Right lobe of liver (tissue), 6 donors: ENCODE results near the gene CTCF. TPM values are rescaled to one million over a fixed set of nuclear protein-coding genes. Genes with fewer than 3 reads are reported as not detected.

ENCODE experiments used
- ATAC-seq, 4 donors: fragments of 200-7000 bp; cut with Tn5 transposase; one replicate each; pipeline ENCODE4 v1.9.1; 2020; ENCODE audit warnings: mild to moderate bottlenecking in 4 of 4, moderate library complexity in 4 of 4
- DNase-seq, 3 donors: peaks; one replicate each; pipeline ENCODE4 v3.0.0-alpha.2; 2020
- H3K27ac ChIP-seq, 3 donors: fragments of 200-600 bp; one replicate each; pipeline ENCODE4 v1.8.0; 2022
- H3K27me3 ChIP-seq, 2 donors: fragments of 200-600 bp; one replicate each; pipeline ENCODE4 v1.8.0; 2022
- H3K36me3 ChIP-seq, 4 donors: fragments of 200-600 bp; sonication (generic) in 1 of 4; one replicate each; pipeline versions ENCODE4 v1.5.1 to v1.8.0; 2017 to 2022; ENCODE audit warnings: control low read depth in 1 of 4
- H3K4me1 ChIP-seq, 4 donors: fragments of 200-600 bp; sonication (generic) in 1 of 4; one replicate each; pipeline versions ENCODE4 v1.5.1 to v1.8.0; 2017 to 2022; ENCODE audit warnings: control low read depth in 1 of 4
- H3K4me3 ChIP-seq, 3 donors: fragments of 200-600 bp; one replicate each; pipeline ENCODE4 v1.8.0; 2022
- H3K9me3 ChIP-seq, 4 donors: fragments of 200-600 bp; sonication (generic) in 1 of 4; one replicate each; pipeline versions ENCODE4 v1.5.1 to v1.8.0; 2017 to 2022; ENCODE audit warnings: control low read depth in 1 of 4
- POLR2A ChIP-seq: fragments of 450-650 bp; IDR thresholded peaks from one replicate; pipeline ENCODE4 v1.6.1; 2017; ENCODE audit warnings: antibody characterized with exemption, mild to moderate bottlenecking
- WGBS: methylation state at CpG from one replicate; pipeline ENCODE4 v1.1.6; 2018; ENCODE audit warnings: low coverage, low lambda C conversion rate; ENCODE audit not compliant: insufficient coverage; ENCODE audit errors: missing lambda C conversion rate; 5-methylcytosine and 5-hydroxymethylcytosine counted together
- intact Hi-C, 2 donors: fragments of 100-400 bp; cut with DNase I; formaldehyde crosslinking; loops; one replicate each; pipeline versions ENCODE4 v1.11.2 to v1.14.1; 2022
- total RNA-seq, 6 experiments: library from RNA; depleted of rRNA in 2 of 6; stranded (reverse); fragments of >200 nt in 2 of 6; fragmentation: NEBNext Ultra II Directional in 3 of 6; extraction: Animal tissue kit (Norgen Biotek cat#: 25700) in 3 of 6; gene quantifications; one replicate each; pipeline versions ENCODE4 v1.1.0 to v1.2.4, GENCODE V29; 2016 to 2023
- TF ChIP-seq, protein P1 (sequence below), 4 donors: fragments of 200-600 bp in 3 of 4; fragments of 450-650 bp in 1 of 4; IDR thresholded peaks; one replicate each; pipeline versions ENCODE4 v1.5.1 to v1.8.0; 2016 to 2022; ENCODE audit warnings: antibody characterized with exemption in 4 of 4, mild to moderate bottlenecking in 2 of 4
- donor health status: DM: no; HTN: yes; CAD: no.
- donor health status: DM: no; HTN: no; CAD: no.
- donor health status: DM: no; HTN: no; CAD: no.
- donor health status: DM: no; HTN: yes; CAD: no.
- donor health status: DM: no; HTN: yes; CAD: no.

Gene CTCF
- total RNA-seq, 6 experiments from 2014 or later: 14.3 to 18.5 (median 17.0) TPM

DNA sequence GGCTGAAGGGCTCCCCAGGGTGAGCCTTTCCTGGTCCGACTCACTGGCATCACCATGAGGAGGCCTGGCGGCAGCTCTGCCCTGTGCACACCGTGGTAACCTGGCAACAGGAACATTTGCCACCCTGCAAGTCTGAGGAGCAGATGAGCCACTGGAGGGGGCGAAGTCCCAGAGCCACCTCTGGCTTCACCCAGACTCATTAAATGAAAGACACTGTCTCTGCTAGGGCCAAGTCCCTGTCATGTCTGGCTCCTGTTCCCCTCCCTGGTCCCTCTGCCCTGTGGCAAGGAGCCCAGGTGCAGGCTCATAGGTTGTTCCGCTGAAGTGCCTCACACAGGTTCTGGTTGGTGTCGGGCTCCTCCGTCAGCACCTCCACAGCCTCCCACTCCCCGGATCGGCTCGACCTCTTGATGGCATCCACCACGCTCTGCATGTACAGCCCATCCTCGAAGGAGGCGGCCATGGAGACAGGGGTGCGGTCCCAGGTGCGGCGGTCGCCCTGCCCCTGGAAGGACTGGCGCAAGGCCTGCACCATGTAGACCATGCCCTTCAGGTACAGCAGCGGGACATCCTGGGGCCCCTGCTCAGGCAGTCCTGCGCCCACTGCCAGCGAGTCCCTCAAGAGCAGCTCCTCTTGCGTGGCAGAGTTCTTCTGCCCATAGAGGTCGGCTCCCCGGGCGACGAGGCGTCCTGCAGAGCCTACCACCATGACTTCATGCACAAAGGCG lies 112.7 kb downstream of the CTCF start:
- no peaks in the 10 kb centered on the region for H3K36me3 ChIP-seq
- ATAC-seq: peak; percentile 15 to 51 (median 38)
- TF ChIP-seq, protein P1, sequence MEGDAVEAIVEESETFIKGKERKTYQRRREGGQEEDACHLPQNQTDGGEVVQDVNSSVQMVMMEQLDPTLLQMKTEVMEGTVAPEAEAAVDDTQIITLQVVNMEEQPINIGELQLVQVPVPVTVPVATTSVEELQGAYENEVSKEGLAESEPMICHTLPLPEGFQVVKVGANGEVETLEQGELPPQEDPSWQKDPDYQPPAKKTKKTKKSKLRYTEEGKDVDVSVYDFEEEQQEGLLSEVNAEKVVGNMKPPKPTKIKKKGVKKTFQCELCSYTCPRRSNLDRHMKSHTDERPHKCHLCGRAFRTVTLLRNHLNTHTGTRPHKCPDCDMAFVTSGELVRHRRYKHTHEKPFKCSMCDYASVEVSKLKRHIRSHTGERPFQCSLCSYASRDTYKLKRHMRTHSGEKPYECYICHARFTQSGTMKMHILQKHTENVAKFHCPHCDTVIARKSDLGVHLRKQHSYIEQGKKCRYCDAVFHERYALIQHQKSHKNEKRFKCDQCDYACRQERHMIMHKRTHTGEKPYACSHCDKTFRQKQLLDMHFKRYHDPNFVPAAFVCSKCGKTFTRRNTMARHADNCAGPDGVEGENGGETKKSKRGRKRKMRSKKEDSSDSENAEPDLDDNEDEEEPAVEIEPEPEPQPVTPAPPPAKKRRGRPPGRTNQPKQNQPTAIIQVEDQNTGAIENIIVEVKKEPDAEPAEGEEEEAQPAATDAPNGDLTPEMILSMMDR (IDR thresholded peaks at IDR 0.05): no peak
- no peak for TF ChIP-seq POLR2A
- peaks cover 0 to 65% (median 31%) of the 10 kb centered on the region in 4 donors for H3K4me1 ChIP-seq
- peak overlapping the region; percentile 84 to 92 (median 86) for H3K27ac ChIP-seq
- no peak overlapping the region for H3K4me3 ChIP-seq
- WGBS: 58% methylated on average over 6 of the region's 28 CpGs
- intact Hi-C loops: loop anchor here (10.0 kb wide), 2 partner anchors 50 to 130 kb away; partner anchors contain the start of genes RANBP10 (in 1 of the 2) and TSNAXIP1 (in 1 of the 2)
- H3K9me3 ChIP-seq: no peaks in the 10 kb centered on the region
- DNase-seq: peak; percentile 55 to 83 (median 73)
- H3K27me3 ChIP-seq: no peaks in the 10 kb centered on the region

DNA sequence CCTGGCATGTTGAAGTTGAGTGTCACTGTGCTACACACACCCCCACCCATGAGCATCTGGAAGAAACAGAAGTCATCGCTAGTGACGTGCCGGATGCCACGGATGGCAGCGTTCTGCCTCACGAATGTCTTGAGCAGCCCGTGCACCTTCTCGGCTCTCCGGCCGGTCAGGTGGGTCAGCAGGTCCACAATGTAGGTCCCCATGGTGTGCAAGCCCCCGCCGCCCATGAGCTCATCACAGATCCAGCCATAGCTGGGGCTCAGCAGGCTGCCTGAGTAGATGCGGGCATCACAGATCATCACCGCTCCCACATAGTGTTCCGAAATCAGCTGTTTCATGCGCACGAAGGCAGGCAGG lies 113.2 kb downstream of the CTCF start:
- Histone ChIP-seq H3K4me1 (peaks cover 0 to 65% (median 31%) of the 10 kb centered on the region in 4 donors), H3K4me3 (no peak overlapping the region), H3K27me3 (no peaks in the 10 kb centered on the region), H3K27ac (peak overlapping the region in 1 of 3 donors; percentile 84), H3K36me3 (no peaks in the 10 kb centered on the region), H3K9me3 (no peaks in the 10 kb centered on the region)
- TF ChIP-seq, protein P1 (IDR thresholded peaks at IDR 0.05): no peak
- no peak for TF ChIP-seq POLR2A
- DNase-seq (no peak), ATAC-seq (no peak)
- intact Hi-C loops: loop anchor here (10.0 kb wide), 2 partner anchors 49 to 129 kb away; partner anchors contain the start of genes RANBP10 (in 1 of the 2) and TSNAXIP1 (in 1 of the 2)
- no CpG with 5 or more reads among the region's 17 CpGs for WGBS

DNA sequence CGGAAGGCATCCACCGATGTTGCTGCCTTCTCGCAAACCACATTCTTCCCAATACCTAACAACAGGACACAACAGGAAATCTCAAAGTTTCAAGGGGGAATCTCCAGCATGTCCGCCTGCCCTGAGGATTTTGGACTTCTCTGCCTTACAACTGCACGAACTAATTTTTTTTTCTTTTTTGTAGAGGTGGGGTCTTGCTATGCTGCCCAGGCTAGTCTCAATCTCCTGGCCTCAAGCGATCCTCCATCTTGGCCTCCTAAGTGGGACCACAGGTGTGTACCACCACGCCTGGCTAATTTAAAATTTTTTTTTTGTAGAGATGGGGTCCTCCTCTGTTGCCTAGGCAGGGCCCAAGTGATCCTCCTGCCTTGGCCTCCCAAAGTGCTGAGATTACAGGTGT lies 113.7 kb downstream of the CTCF start:
- no peak for TF ChIP-seq POLR2A
- TF ChIP-seq, protein P1 (IDR thresholded peaks at IDR 0.05): no peak
- peak overlapping the region in 2 of 3 donors; percentile 12 to 25 for H3K27ac ChIP-seq
- H3K36me3 ChIP-seq: peaks cover 0 to 3% (median 0%) of the 10 kb centered on the region in 4 donors
- H3K4me1 ChIP-seq: peaks cover 0 to 65% (median 31%) of the 10 kb centered on the region in 4 donors
- 96% methylated on average over 4 of the region's 7 CpGs for WGBS
- H3K27me3 ChIP-seq: no peaks in the 10 kb centered on the region
- DNase-seq: no peak
- intact Hi-C loops: loop anchor here (10.0 kb wide), 2 partner anchors 49 to 129 kb away; partner anchors contain the start of genes RANBP10 (in 1 of the 2) and TSNAXIP1 (in 1 of the 2)
- H3K9me3 ChIP-seq: no peaks in the 10 kb centered on the region
- ATAC-seq: no peak
- H3K4me3 ChIP-seq: no peak overlapping the region

DNA sequence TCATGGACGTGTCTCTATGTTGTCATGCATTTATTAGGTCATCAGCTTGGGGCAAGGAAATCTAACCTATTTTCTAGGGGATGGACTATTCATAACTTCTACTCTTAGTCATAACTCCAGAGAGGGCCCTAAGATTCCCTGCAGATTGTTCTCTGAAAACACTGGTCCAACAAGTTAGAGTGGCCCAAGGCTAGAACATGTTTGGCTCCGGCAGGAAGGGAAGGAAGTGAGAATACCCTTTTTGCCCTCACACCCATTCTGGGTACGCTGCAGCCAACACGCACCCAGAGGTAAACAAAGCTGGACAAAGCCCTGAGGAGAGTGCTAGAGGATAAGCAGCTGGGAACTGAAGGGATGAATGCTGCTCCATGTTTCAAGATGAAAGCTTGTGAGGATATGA lies 114.2 kb downstream of the CTCF start:
- intact Hi-C loops: loop anchor here (10.0 kb wide), 2 partner anchors 48 to 128 kb away; partner anchors contain the start of genes RANBP10 (in 1 of the 2) and TSNAXIP1 (in 1 of the 2)
- DNase-seq (peak in 1 of 3 donors; percentile 28), ATAC-seq (no peak)
- no peak overlapping the region for H3K4me3 ChIP-seq
- H3K27ac ChIP-seq: peak overlapping the region in 2 of 3 donors; percentile 12 to 25
- TF ChIP-seq POLR2A: no peak
- TF ChIP-seq, protein P1 (IDR thresholded peaks at IDR 0.05): no peak
- H3K36me3 ChIP-seq: peaks cover 0 to 3% (median 0%) of the 10 kb centered on the region in 4 donors
- H3K9me3 ChIP-seq: no peaks in the 10 kb centered on the region
- peaks cover 0 to 65% (median 31%) of the 10 kb centered on the region in 4 donors for H3K4me1 ChIP-seq
- H3K27me3 ChIP-seq: no peaks in the 10 kb centered on the region
- WGBS: 43% methylated on average over 4 of the region's 4 CpGs
